ENCODE results near the gene PHC1.
A peak's percentile ranks its signal among the peaks of the same experiment; 100 is the strongest.
"Not testable (repeated sequence)": the region's sequence is repeated elsewhere in the genome, so short reads cannot be mapped to it uniquely, and the experiment has no call there.

PHC1 gene

DNA sequence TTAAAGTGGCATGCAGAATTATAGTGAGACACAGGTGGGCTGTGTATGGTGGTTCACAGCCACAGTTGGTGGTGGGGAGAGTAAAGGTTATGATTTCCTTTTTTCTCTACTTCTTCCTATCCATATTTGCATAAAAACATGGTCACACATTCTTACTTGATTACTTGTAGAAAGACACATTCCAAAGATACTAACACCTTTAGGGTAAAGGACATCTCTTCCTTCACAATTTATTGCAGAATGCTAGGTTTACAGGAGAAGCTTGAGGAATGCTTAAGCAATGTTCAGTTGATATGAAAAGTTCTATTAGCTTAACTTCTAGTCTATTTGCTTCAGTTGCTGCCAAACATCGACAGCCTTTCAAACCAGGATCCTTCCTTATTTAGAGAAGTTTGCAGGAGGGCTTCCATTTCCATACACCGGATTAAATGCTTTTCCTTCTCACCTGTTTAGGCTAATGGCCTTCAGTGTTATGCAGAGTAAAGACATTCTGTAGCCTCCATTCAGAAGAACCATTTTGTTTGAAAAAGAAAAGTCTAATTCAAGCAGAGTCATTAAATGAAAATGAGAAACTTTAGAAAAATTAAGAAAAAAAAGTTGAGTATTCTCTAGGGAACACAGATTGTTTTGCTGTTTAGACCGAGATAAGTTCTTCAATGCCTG, 2.6 kb upstream of the PHC1 start:
- no peak for DNase-seq (ENCODE audit: low spot score)

DNA sequence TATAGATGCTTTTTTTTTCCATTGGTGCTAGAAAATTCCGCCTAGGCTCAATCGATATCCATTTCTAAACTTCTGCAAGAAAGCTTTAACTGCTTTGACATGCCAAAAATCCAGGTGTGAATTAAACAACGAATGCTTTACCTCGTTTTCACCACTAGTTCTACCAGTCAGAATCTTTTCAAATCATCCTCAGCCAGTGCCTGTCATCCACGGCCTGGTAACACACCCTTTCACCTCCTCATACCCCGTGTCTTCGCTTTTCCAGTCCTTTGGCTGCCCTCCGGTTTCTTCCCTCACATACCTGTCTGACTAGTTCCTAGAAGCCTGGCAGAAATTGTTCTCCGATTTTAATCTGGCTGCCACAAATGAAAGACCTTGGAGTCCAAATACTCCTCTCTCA, 1.4 kb upstream of the PHC1 start:
- peak; percentile 3 for DNase-seq (ENCODE audit: low spot score)

DNA sequence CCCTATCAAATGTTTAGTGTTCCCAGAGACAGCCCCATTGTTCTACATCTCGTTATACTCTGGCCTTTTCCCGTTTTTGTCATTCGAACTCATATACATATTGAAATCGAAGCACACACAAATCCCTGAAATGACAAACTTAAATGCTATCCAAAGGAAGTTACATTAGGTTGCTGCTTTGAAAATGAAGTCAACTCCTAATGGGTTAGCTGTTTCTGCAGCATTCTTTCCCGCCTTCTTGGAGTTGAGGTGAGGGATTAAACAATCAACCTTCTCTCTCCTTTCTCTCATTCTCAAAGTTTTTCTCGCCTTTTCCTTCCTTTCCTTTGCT, 642 bp upstream of the PHC1 start:
- DNase-seq (ENCODE audit: low spot score) = no peak

DNA sequence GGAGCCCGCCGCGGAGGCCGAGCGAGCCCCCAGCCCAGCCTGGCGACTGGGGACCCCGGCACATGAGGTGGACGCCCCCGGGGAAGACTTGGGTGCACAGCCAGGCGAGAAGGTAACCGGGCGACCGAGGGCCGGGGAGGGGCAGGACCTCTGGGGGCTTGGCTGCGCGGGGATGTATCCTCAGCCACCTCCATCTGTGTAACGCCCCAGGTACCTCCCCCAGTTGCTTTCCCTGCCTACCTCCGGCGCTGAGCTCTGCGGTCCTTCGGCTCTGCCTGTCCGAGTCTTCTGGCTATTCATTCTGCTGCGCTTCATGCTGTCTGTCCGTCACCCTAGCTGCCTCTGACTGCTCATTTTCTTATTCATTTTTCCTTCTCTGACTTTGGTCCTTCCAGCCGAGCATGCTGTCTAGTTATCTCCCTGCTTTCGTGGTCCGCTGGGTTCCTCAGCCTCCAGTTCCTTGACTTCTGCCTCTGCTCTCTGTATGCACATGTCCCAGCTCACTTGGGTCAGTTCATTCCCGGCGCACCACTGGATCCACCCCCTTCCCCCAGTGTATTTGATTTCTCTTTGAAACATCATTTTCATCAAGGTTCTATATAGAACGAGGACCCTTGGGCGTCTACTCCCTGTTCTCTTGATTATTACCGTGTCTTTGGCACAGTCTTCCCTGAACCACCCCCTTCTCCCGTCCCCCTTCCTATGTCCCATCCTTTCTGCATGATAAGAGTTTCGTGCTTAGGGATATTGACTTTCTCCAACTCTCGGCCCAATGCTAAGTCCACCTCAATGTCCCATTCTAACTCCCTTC, 612 bp downstream of the PHC1 start:
- peak; percentile 57 for DNase-seq (ENCODE audit: low spot score)

DNA sequence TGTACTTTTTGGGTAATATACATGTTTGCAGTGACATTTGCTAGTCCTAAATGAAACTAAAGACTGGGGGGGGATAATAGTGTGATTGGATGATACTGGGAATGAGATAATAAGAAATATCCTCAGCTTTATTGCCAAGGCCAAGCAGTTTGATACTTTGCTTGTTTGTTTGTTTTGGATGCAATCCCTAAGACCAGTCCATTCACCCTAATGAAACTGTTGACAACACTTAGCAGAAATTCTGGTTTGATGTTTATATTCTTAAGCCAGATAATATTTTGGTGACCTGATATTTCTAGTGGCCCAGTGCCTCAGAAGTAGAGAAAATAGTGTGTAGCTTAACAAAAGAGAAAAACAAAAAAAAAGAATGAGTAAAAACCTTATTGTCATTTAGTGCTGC, 1.8 kb downstream of the PHC1 start:
- DNase-seq (ENCODE audit: low spot score) = no peak

DNA sequence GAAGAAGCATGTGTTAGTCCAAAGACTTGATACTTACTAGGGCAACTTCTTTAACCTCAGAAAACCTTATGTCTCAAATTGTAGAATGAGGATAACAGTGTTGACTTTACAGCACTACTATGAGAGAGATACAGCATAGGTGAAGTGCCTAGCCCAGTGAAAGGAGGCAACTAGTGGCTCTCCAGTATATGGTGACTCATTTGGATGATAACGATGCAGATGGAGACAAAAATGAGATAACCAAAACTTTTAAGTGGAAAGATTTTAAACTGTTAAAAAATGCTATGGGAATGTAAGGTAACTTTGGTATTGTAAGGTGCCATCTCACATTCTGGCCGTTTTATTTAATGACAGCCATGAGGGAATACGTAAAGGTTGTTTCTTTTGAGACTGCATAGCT, 2.7 kb downstream of the PHC1 start:
- no peak for DNase-seq (ENCODE audit: low spot score)

DNA sequence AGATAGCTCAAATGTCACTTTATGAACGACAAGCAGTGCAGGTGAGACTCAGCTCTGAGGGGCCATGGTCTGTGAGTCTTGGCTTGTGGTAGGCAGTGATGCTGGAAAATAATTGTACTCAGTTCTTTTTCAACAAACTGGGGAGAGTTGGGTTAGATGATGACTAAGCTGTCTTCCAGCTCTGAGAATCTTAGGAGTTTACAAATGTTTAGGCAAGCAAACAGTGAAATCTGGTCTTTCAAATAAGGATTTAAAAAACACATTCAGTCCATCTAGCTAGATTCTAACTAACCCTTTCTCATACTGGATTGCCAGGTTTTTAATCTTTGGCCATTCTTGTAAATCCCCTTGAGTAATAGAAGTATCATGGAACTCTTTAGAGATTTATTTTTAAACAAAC, 3.4 kb downstream of the PHC1 start:
- DNase-seq (ENCODE audit: low spot score) = no peak

DNA sequence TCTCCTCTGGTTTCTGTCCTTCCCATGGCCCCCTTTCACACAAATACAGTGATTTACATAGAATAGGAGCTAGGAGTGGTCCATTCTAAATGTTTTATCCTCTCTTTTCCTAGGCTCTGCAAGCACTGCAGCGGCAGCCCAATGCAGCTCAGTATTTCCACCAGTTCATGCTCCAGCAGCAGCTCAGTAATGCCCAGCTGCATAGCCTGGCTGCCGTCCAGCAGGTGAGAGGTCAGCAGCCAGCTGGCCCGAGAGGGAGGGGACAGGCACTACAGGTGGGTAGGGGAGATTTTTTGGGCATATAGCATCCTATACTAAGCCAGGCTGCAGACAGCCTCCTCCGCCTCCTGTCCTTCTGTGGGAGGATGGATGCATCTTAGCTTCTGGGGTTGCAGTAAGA, 5.3 kb downstream of the PHC1 start:
- not testable (repeated sequence) for DNase-seq (ENCODE audit: low spot score)

DNA sequence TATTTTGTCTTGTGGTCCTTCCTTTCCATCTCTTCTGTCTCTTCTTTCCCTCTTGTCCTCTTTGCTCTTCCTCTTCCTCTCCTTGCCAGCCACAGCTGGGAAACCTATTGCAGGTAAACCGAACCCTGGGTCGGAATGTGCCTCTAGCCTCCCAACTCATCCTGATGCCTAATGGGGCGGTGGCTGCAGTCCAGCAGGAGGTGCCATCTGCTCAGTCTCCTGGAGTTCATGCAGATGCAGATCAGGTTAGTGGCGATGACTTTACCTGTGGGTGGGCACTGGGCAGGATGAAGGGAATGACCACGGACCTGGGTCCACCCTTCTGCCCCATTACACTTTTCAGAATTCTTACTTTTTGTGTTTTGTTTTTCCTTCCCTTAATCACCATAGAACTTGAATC, 8.2 kb downstream of the PHC1 start:
- no peak for DNase-seq (ENCODE audit: low spot score)

DNA sequence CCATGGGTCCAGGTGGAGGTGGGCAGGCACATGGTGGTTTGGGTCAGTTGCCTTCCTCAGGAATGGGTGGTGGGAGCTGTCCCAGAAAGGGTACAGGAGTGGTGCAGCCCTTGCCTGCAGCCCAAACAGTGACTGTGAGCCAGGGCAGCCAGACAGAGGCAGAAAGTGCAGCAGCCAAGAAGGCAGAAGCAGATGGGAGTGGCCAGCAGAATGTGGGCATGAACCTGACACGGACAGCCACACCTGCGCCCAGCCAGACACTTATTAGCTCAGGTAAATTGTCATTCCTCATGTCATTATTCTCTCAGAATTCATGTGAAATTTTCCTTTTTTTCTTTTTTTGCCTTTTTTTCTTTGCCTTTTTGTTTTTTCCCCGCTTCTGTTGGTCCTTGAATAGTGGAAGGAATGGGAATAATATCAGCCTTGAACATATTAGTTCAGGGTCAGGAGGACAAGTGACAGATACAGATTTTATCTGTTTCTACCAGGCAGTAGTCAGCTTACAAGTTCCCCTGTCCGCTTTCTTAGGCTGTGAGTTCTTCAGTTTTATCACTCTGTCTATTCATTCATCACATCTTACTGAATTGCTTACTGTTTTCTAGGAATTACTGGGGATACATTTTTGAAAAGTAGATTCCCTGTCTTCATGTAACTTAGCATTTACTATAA, 16.5 kb downstream of the PHC1 start:
- not testable (repeated sequence) for DNase-seq (ENCODE audit: low spot score)

DNA sequence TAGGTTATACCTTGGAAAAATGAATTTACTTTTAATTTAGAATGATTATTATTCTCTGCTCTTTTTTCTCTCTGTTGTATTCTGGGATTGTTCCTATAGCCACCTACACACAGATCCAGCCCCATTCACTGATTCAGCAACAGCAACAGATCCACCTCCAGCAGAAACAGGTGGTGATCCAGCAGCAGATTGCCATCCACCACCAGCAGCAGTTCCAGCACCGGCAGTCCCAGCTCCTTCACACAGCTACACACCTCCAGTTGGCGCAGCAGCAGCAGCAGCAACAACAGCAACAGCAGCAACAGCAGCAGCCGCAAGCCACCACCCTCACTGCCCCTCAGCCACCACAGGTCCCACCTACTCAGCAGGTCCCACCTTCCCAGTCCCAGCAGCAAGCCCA, 18.2 kb downstream of the PHC1 start:
- not testable (repeated sequence) for DNase-seq (ENCODE audit: low spot score)

DNA sequence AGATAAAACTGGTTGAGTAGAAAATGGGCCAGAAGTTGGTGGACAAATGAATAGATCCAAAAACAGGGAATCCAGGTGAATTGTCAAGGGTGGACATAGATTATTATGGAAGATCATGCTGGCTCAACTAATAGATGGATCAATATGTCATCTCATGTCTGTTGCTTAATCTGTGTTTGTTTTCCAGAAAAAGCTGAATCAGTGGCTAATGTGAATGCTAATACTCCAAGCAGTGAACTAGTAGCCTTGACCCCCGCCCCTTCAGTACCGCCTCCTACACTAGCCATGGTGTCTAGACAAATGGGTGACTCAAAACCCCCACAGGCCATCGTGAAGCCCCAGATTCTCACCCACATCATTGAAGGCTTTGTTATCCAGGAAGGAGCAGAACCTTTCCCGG, 19.8 kb downstream of the PHC1 start:
- DNase-seq (ENCODE audit: low spot score) = not testable (repeated sequence)

DNA sequence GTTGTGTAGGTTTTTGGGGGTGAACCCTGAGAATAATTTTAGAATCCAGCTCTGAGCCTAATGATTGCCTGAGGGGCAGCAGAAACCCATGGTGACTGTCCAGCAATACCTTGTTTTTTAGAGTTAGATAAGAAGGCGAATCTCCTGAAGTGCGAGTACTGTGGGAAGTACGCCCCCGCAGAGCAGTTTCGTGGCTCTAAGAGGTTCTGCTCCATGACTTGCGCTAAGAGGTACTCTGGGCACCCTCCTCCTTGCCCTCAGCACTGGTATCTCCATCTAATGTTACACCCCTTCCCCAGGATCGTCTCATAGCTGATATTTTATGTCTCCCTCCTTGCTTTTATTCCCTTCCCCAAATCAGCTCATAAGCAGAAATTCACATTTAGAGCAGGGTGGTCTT, 22.4 kb downstream of the PHC1 start:
- no peak for DNase-seq (ENCODE audit: low spot score)

DNA sequence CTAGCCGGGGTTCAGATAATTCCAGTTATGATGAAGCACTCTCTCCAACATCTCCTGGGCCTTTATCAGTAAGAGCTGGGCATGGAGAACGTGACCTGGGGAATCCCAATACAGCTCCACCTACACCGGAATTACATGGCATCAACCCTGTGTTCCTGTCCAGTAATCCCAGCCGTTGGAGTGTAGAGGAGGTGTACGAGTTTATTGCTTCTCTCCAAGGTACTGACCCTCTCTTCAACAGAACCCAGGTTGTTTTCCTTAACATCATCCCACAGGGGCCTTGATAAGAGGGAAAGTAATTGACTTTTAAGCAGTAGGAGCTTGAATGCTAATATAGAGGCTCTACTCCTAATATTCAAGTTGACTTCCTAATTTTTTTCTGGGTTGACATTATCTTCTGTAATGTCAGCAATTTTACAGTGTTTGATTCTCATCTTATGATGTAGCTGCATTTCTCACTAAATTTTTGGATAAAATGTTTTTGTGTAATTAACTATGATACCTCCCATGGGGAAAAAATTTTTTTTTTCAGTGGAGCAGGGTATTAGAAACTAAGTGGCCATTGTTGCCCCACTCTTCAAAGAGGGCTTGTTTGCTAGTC, 23.6 kb downstream of the PHC1 start:
- DNase-seq (ENCODE audit: low spot score) = not testable (repeated sequence)

DNA sequence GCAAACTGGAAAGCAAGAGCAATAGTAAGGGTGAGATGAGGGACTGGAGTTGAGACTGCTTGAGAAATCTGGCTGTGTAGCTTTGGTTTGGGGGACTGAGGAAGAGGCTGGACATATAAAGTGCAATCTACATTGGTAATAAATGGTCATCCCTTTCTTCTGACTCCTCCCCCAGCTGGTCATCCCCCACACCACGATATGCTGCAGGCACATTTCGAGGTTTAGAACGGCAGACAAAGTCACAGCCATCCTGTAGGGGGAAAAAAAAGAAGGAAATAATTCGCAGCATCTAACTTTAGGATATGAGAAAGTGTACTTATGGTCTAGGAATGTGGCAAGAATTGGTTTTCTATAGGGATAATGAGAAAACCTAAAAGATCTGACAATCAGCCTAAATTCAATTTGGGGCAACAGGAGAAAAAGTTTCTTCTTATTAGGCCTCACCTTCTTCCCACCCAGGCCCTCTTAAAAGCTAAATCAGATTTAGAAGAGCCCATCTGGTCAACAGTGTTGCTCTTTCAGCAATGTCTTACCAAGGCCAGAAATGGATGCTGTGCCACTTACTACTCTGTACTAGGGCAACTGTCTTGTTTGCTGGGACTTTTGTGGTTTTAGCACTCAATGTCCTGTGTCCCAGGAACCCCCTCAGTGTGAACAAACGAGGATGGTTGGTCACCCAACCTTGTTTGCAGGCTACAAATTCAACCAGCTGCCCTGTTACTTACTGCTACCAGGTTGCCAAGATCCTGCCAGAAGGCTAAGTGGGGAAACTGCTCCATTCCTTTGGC, 27.6 kb downstream of the PHC1 start:
- no peak for DNase-seq (ENCODE audit: low spot score)

DNA sequence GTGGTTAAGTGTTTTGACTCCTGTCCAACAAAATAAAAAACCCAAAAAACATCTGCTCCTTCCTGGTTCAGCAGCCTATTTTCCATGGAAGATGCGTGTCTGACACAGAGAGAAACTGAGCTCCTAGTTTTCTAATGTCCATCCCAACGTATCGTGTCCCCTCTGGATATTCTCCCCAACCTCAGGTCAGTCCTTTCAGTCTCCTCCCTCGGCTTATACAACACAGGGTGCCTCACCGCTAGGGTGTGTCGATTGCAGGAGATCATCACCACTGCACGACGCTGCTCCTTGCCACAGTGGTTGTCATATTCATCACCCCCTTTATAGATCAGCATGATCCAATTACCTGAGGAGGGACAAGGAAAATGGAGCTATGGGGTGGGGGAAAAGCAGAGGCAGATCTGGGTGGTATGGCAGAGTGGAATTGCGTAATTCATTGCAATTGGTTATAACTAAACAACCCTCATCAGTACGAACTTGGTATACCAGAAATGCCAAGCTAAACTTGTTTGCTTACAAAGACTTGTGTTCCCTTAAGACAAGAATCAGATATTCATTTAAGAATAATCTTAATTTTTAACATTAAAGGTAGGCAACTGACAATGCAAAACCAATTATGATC, 29.4 kb downstream of the PHC1 start:
- no peak for DNase-seq (ENCODE audit: low spot score)

DNA sequence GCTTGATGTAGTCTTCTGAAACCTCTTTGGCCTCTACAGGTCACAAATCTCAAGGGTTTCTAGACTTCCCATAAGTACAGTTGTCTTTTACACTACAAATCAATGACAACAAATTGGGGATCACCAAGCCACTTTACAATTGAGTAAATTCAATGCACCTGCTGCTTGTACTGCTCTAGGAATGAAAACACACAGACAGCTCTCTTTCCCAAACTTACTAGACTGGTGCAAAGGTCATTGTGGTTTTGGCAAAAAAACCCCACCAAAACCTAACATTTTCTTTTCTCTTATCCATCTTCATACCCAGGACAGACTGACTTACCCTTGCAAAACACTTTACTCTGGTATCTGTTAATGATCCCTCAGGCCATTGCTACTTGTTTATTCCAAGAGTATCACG, 32.4 kb downstream of the PHC1 start:
- DNase-seq (ENCODE audit: low spot score) = no peak

DNA sequence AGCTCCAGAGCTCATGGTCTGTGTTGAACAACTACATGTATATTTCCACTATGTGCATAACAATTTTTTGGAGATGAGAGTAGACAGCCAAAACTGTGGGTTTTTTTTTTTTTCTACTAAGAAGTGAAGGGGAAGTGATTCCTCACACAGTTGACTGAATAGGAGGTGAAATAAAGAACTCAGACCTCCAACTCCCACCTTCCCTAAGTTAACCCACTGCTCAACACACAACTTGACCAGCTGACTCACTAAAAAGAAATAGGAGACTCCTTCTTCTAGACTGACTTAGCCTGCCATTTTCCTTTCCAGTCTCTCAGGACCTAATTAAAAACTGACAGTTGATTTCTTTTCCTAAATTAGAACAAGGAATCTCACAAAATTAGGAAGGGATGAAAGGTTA, 33.4 kb downstream of the PHC1 start:
- DNase-seq (ENCODE audit: low spot score) = no peak

DNA sequence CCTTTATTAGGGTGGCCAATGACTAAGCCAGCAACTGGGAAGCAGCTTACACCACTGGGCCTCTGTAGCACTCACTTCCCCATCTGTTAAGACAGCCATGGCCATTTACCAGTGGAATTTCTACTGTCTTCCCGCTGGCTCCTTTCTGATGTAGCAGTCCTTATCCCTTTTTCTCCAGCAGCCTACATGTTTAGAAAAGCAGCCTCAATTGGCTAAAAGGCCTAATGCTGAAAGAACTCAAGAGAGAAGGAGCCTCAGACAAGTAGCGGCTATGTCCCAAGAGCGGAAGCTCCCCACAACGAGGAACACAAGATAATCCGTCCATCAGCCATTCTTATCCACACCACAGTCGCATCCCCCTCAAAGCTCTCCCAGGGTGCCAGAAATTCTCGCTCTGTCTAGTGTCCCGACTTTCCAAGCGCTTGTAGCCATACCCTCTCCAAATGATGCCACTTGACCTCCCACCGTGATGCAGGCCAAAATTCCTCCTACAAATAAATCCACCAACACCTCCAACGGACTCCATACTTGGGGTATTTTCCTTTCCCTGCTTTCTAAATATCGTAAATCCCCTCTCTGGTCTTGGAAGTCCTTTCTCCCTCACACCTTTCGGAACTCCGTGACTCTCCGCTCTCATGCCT, 34.5 kb downstream of the PHC1 start:
- DNase-seq (ENCODE audit: low spot score) = no peak

DNA sequence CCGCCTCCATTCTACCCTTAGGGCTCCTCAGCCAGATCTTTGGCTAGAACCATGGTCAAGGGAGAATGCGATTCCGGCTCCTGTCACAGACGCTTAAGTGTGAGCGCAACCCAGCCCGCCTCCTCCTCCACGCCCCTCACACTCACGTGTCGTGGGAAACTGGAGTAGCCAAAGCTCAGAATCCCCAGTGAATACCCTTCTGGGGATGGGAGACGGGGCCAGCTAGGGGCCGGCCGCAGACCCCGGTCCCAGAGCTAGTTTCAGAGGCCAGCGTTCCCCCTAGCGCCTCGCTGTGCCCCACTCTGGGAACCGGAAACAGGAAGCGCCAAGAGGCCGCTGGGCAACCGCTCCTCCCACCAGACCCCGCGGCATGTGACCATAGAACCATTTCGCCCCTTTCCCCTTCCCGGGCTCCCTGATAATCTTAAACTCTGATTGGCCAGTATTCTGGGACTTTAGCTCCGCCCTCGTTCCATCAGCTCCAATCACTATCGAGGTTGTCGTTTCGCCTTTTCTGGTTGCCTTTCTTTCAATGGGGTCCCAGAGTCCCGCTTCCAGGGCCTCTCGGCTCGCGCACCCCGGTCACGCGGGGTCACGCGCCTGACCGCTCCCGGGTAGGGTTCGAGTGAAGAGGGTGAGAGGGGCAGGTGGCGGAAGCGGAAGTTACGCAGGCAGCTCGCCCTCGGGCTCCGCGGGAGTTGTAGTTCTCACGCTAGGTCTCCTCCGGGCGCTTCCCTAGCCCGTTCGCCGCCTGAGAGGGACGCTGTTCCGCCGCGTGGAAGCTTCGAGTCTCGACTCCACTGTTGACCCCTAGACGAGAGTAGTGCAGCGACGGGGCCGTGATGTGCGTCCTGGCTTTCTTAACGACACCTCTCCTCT, 35.3 kb downstream of the PHC1 start, which contains the start of gene M6PR:
TSS of gene M6PR (minus strand) at position 304 of the 879 bp plus-strand sequence. CDS start 3,241 bp downstream, outside the sequence.
- peak; percentile 90 for DNase-seq (ENCODE audit: low spot score)

Data from CD4-positive, alpha-beta T cell treated with Interleukin-6 at 100 ng/mL for 8 hours (primary cell).